Ovary (tissue), 9 donors: ENCODE measurements around the gene SNTB2. TPM values are rescaled to one million over a fixed set of nuclear protein-coding genes. Genes with fewer than 3 reads are reported as not detected.

ENCODE experiments used
- DNase-seq, 5 donors: peaks; one replicate each; pipeline ENCODE4 v3.0.0-alpha.2; 2019 to 2020
- H3K27ac ChIP-seq, 2 donors: fragments of 200-600 bp; one replicate each; pipeline versions ENCODE4 v1.5.1 to v1.8.0; 2019 to 2022
- H3K27me3 ChIP-seq: fragments of 200-600 bp; one replicate; pipeline ENCODE4 v1.8.0; 2022
- H3K36me3 ChIP-seq: fragments of 200-600 bp; sonication (generic); one replicate; pipeline ENCODE4 v1.5.1; 2019
- H3K4me1 ChIP-seq: one replicate; pipeline ENCODE4 v1.8.1; 2013; ENCODE audit warnings: mild to moderate bottlenecking, moderate library complexity; ENCODE audit not compliant: insufficient read depth
- H3K4me3 ChIP-seq: fragments of 200-600 bp; sonication (generic); one replicate; pipeline ENCODE4 v1.5.1; 2017
- H3K9me3 ChIP-seq, 2 donors: fragments of 200-600 bp in 1 of 2; sonication (generic) in 1 of 2; one replicate each; pipeline versions ENCODE4 v1.5.1 to v1.8.1; 2013 to 2019; ENCODE audit warnings: mild to moderate bottlenecking in 1 of 2, moderate library complexity in 1 of 2
- CTCF ChIP-seq, 3 donors: fragments of 450-650 bp in 2 of 3; fragments of 200-600 bp in 1 of 3; IDR thresholded peaks; one replicate each; pipeline versions ENCODE4 v1.5.1 to v1.8.0; 2016 to 2022; ENCODE audit warnings: antibody characterized with exemption in 3 of 3, mild to moderate bottlenecking in 1 of 3
- EP300 ChIP-seq: sonication (generic); formaldehyde crosslinking; IDR thresholded peaks from one replicate; pipeline ENCODE4 v1.6.1; 2017; ENCODE audit warnings: antibody characterized with exemption
- POLR2A ChIP-seq: fragments of 450-650 bp; IDR thresholded peaks from one replicate; pipeline ENCODE4 v1.6.1; 2017; ENCODE audit warnings: antibody characterized with exemption, mild to moderate bottlenecking, moderate library complexity
- WGBS, 3 donors: extraction: QIAGEN DNeasy Blood & Tissue Kit in 1 of 3; methylation state at CpG; one replicate each; pipeline versions ENCODE4 v1.1.5 to v1.1.7; 2013 to 2017; 5-methylcytosine and 5-hydroxymethylcytosine counted together
- intact Hi-C, 4 donors: fragments of 100-400 bp; cut with DNase I; formaldehyde crosslinking; loops; one replicate each; pipeline versions ENCODE4 v1.11.0 to v1.15.1; 2022 to 2023
- polyA plus RNA-seq, 2 donors: library from polyadenylated mRNA; stranded (reverse); fragments of 200-250 nt in 1 of 2; fragments of 350-450 nt in 1 of 2; fragmentation: Illumina TruSeq in 1 of 2; extraction: RNeasy Lipid Tissue Mini Kit (QIAGEN cat#74804) in 1 of 2; gene quantifications; one replicate each; pipeline ENCODE4 v1.2.3, GENCODE V29; 2013 to 2014
- total RNA-seq, 7 donors: library from RNA; depleted of rRNA in 2 of 7; stranded (reverse); fragments of >200 nt in 2 of 7; fragmentation: NEBNext Ultra II Directional in 3 of 7; extraction: Animal tissue kit (Norgen Biotek cat#: 25700) in 3 of 7; gene quantifications; one replicate each; pipeline versions ENCODE4 v1.1.0 to v1.2.4, GENCODE V29; 2016 to 2023
- donor health status: DM: no; HTN: no; CAD: no; lungs with moderate emphysema.
- donor health status: DM: no; HTN: no; CAD: no.
- donor health status: Bipolar disorder and iron deficiency.
- donor health status: DM: yes; HTN: yes; CAD: no.
- donor health status: DM: no; HTN: no; CAD: no.
- donor health status: DM: yes; HTN: yes; CAD: no.

SNTB2 gene
- total and polyA plus RNA-seq, 9 donors: 9.4 to 51.8 (median 36.9) TPM

GRCh38 chr16:69236319-69236718, 49.4 kb downstream of the SNTB2 start:
- Histone ChIP-seq H3K27me3 (no peaks in the 10 kb centered on the region), H3K9me3 (no peaks in the 10 kb centered on the region), H3K4me1 (peaks cover 25% of the 10 kb centered on the region), H3K4me3 (no peak overlapping the region), H3K27ac (no peak overlapping the region), H3K36me3 (no peaks in the 10 kb centered on the region)
- intact Hi-C loops: loop anchor here in 1 of 4 donors (5.0 kb wide), 1 partner anchor 44 kb away; no protein-coding TSS in a partner anchor
- no peak for TF ChIP-seq POLR2A
- no peak for TF ChIP-seq CTCF (IDR thresholded peaks at IDR 0.05)
- no peak for TF ChIP-seq EP300
- DNase-seq: no peak

GRCh38 chr16:69237296-69237695, 50.3 kb downstream of the SNTB2 start:
- intact Hi-C loops: loop anchor here in 1 of 4 donors (5.0 kb wide), 1 partner anchor 45 kb away; no protein-coding TSS in a partner anchor
- H3K27me3 ChIP-seq: no peaks in the 10 kb centered on the region
- no peak overlapping the region for H3K4me3 ChIP-seq
- H3K27ac ChIP-seq: no peak overlapping the region
- WGBS, 3 donors: 6 to 30% (median 17%) methylated on average over 3 of the region's 3 CpGs
- DNase-seq: peak in 1 of 5 donors; percentile 37
- H3K4me1 ChIP-seq: peaks cover 25% of the 10 kb centered on the region
- H3K9me3 ChIP-seq: no peaks in the 10 kb centered on the region
- TF ChIP-seq POLR2A: no peak
- no peak for TF ChIP-seq EP300
- no peak for TF ChIP-seq CTCF (IDR thresholded peaks at IDR 0.05)
- no peaks in the 10 kb centered on the region for H3K36me3 ChIP-seq

- no peak for DNase-seq
- H3K27ac ChIP-seq: no peak overlapping the region
- no peaks in the 10 kb centered on the region for H3K9me3 ChIP-seq
- H3K4me3 ChIP-seq: no peak overlapping the region
- intact Hi-C loops: loop anchor here in 1 of 4 donors (5.0 kb wide), 1 partner anchor 48 kb away; no protein-coding TSS in a partner anchor
- H3K27me3 ChIP-seq: no peaks in the 10 kb centered on the region
- no peaks in the 10 kb centered on the region for H3K36me3 ChIP-seq
- WGBS, 3 donors: 65 to 93% (median 91%) methylated on average over 1 of the region's 1 CpG
- H3K4me1 ChIP-seq: peaks cover 18% of the 10 kb centered on the region
- TF ChIP-seq POLR2A (no peak), EP300 (no peak), CTCF (IDR thresholded peaks at IDR 0.05) (no peak)
These were observed 52.9 kb downstream of the SNTB2 start for GRCh38 chr16:69239851-69240250.

GRCh38 chr16:69240331-69240730, 53.4 kb downstream of the SNTB2 start:
- WGBS, 3 donors: 43 to 61% (median 53%) methylated on average over 2 of the region's 2 CpGs
- Histone ChIP-seq H3K27ac (no peak overlapping the region), H3K4me1 (peaks cover 18% of the 10 kb centered on the region)

More at GRCh38 chr16:69240331-69240730, 53.4 kb downstream of the SNTB2 start:
- no peak for TF ChIP-seq CTCF (IDR thresholded peaks at IDR 0.05)
- no peak for TF ChIP-seq EP300
- TF ChIP-seq POLR2A: no peak
- no peaks in the 10 kb centered on the region for H3K36me3 ChIP-seq
- no peak for DNase-seq
- H3K4me3 ChIP-seq: no peak overlapping the region
- intact Hi-C loops: no loop called here
- H3K27me3 ChIP-seq: no peaks in the 10 kb centered on the region
- no peaks in the 10 kb centered on the region for H3K9me3 ChIP-seq
